HL-60 (cell line): ENCODE data around the gene CD22.

Source experiments
- CTCF ChIP-seq: IDR thresholded peaks from one replicate; pipeline ENCODE4 v1.5.1; 2011; ENCODE audit warnings: low read length, control low read depth, inconsistent platforms; ENCODE audit not compliant: insufficient read depth
- POLR2AphosphoS5 ChIP-seq: IDR thresholded peaks from 2 replicates; pipeline ENCODE4 v1.6.1; 2012; ENCODE audit warnings: low read depth
- REST ChIP-seq: IDR thresholded peaks from 2 replicates; pipeline ENCODE4 v1.6.1; 2012; ENCODE audit warnings: low read depth; ENCODE audit not compliant: insufficient replicate concordance

GRCh38 chr19:35321291-35321690 is 7.7 kb upstream of the CD22 start:
- TF ChIP-seq CTCF (no peak), REST (no peak), POLR2AphosphoS5 (no peak)
